GM03348 (cell line): ENCODE results near the gene RALGPS1.
A peak's percentile ranks its signal among the peaks of the same experiment; 100 is the strongest.

ENCODE experiments used
- DNase-seq: peaks from one replicate; pipeline ENCODE4 v3.0.0; 2012; ENCODE audit warnings: low spot score

RALGPS1 gene

GRCh38 chr9:127123064-127123890, 208.7 kb downstream of the RALGPS1 start:
- no peak for DNase-seq

DNA sequence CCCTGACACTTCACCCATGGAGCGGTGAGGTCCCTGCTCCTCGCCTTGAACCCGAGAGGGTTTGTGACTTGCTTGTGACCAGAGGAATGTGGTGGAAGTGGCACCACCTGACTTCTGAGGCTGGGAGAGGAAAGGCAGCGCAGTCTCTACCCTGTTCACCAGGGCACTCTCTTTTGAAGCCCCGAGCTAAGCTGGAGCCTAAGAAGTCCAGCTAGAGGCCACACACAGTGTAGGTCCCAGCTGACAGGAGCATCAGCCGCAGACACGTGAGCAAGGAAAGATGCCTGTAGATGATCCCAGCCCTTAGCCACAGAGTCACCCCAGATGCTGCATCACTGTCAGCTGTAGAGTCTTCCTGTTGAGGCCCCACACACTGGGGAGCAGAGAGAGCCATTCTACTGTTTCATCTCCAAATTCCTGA, 209.5 kb downstream of the RALGPS1 start:
- no peak for DNase-seq

DNA sequence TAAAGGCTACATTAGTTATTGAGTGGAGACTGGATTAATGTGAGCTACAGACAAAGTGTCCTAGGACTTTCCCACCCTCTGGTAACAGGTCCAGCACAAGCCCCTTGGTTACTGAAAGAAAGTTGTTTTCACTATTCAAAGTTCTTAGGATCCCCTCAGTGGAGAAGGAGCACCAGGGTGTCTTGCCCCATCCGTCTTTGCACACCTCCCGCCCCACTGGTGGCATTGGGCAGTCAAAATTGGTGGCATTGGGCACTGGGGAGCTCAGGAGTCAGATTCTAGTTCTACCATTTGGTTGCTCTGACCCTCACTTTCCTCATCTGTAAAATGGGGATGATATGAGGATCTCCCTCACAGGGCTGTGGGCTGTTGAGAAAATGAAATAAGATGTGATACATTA, 210.2 kb downstream of the RALGPS1 start:
- DNase-seq = no peak

DNA sequence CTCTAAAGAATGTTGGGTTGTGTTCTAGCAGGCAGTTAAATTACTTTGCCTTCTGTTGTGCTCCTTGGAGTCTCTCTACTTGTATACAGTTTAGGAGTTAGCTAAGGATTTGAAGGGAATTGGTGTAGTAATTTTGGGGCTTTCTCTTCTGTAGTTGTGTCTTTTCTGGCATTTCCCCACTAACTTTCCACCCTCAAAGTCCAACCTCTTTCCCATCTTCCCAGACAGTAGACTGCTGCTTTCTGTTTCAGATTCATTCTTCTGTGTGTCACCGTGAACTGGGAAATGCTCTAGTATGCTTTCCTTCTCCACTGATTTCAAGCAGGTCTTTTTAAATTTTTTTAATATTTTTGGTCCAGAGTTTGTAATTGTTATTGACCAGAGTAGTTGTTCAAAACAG, 212.4 kb downstream of the RALGPS1 start:
- no peak for DNase-seq

- DNase-seq = peak; percentile 30
Observed at GRCh38 chr9:127128341-127129072, 213.9 kb downstream of the RALGPS1 start.

GRCh38 chr9:127129073-127129717, 214.6 kb downstream of the RALGPS1 start:
- peak; percentile 46 for DNase-seq

- DNase-seq = no peak
Observed at GRCh38 chr9:127129718-127130085, 215.1 kb downstream of the RALGPS1 start.

GRCh38 chr9:127130235-127130634, 215.7 kb downstream of the RALGPS1 start:
- DNase-seq = no peak

DNA sequence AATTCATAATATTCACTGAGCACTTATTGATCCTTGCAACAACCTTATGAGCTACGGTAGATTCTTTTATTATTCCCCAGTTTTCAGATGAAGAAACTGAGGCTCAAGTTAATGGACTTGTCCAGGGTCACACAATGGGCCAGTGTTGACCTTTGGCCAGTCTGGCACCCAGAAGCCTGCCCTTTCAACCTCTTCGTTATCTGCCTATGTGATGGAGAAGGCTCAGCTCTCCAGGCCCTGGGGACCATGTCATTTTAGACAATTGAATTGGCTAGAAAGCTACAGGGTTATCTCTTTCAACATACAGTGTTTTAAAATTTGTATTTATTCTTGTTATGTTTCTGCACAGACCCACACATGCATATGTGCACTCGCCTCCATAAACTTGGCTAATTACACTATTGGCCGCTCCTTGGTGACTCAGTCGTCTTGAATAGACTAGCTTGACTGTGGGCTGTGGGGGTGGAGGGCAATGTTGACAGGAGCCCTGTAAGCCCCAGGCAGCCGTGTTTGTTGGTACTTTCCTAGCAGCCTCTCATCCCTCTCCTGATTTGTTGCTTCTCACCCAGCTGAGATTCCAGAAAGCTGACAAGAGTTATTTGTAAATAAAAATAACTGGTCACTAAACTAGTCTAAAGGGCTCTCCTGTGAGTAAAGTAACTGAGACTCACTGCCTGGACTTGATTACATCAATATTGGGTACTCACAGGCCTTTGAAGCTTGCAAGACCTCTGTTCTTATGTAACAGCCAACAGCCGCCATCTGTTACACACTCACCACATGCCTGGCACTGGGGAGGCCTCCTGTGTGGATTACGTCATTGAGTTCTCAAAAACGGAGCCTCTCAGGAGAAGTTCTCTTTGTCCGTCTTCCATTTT, 216.3 kb downstream of the RALGPS1 start:
- DNase-seq = peak; percentile 86

DNA sequence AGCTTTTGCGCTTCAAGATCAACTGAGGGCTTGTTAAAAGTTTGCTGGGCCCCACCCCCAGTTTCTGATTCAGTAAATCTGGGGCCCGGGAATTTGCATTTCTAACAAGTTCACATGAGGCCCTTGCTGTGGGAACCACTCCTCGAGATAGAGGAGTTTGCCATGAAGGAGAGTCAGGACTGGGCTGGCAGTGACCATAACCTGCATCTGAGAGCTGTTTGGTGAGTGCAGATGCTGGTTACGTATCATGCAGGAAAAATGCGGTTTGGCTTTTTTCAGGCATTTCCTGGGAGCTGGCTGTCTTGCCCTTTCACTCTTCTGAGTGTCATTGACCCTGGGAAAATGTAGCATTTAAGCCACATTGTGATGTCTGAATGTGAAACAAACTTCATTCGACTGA, 217.3 kb downstream of the RALGPS1 start:
- DNase-seq = peak; percentile 56

DNA sequence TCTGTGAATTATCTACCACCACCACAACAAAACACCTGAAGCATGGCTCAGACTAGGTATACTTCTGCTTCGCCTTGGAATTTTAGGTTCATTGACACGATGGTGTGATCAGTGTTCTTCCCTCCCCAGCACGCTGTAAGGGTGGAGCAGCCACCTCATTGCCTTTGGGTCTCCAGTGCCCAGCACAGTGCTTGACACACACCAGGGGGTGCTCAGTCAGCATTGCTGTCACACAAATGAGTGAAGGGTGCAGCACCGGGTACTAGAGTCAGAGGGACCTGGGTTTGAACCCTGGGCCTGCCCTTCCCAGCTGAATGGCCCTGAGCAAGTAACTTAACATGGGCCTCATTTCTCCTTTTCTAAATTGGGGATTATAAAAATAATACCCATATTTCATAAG, 217.8 kb downstream of the RALGPS1 start:
- no peak for DNase-seq

- peak; percentile 62 for DNase-seq
Observed at GRCh38 chr9:127132921-127133647, 218.5 kb downstream of the RALGPS1 start.

- peak; percentile 87 for DNase-seq
Observed at GRCh38 chr9:127133739-127134167, 219.2 kb downstream of the RALGPS1 start.

DNA sequence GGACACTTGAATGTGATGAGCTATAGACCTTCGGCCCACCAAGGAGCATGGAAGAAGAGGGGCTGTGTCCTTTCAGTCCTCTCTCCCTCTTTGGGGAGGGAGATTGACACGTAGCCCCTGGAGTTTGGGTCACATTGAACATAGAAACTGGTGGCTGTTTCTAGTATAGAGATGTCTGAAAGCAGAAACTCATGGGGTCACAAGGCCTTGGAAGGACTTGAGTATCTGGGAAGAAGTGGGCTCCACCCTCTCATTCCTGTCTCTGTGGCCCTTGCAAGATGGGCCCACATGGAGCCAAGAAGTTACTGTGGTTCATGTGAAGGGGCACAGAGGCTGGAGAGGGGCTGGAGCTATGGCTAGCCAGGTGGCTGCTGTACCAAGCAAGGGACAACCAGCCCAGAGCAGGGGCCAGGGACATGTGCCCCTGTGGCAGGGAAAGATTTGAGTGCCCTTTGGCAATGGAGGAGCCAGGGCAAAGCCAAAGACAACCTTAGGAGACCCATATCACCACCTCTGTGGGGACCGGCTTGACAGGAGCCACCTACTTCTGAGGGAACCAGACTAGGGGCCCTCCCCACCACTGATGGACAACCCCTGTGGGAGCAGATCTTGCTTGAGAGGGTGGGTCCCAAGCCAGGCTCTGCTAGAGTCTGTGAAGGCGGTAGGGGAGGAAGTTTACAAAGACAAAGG, 220.6 kb downstream of the RALGPS1 start:
- DNase-seq = no peak

GRCh38 chr9:127136081-127136879, 221.7 kb downstream of the RALGPS1 start:
- DNase-seq = no peak

DNA sequence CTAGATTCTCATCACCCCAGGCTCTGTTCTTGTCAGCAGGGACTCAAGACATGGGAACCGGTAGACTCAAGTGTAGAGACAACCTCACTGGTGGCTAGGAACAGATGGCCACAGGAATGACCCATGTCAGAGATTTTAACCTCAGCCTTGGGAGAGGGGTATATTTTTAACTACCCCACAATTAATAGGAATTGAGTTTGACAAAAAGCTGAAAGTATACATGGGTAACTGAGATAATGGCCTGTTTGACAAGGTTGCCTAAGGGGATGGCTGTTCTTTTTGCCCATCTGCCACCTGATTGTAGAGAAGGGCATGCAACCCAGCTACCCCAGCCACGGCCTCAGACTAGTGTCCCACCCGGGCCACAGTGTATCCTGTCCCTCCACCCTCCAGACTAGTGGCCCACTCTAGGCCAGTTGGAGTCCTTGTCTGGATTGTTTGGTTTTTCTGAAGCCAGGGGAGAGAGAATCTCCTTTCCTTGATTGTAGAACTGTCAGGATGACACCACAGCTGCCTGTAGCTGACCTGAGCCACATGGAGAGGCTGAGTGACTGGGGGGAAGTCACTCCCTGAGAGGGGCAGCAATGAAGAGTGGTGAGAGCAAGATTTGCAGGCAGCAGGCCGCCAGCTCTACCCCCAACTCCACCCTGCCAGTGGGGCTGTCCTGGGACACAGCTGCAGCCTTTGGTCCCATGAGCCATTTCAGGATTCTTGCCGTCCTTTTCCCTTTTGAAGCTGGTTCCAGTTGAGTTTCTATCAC, 222.5 kb downstream of the RALGPS1 start:
- DNase-seq = no peak

GRCh38 chr9:127137640-127138360, 223.2 kb downstream of the RALGPS1 start:
- DNase-seq = no peak

DNA sequence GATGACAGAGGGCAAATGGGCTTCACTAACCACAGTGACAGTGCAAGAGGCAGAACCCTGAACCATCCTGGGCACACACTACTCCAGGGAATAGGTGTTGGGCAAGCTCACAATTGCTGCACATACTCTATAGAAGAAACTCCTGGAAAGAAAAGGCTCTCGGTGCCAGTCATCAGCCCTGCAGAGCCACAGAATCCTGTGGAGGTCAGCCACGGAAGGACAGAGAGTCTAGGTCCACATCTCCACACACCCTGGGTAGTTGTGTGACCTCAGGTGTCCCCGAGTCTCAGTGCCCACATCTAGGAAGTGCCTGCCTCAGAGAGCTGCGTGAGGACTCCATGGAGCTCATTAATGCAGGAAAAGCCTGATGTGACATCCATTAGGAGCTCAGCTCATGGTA, 223.9 kb downstream of the RALGPS1 start:
- DNase-seq = no peak
